SU-DHL-6 (cell line): ENCODE measurements around the gene COX10.

Experiments
- EZH2phosphoT487 ChIP-seq: fragments of 200-600 bp; sonication (generic), shearing (Covaris generic); conservative IDR thresholded peaks from 2 replicates; pipeline ENCODE4 v1.6.1; 2018; ENCODE audit warnings: mild to moderate bottlenecking, antibody characterized with exemption, low read length, moderate library complexity, mixed read lengths
- TF ChIP-seq, protein P1 (sequence below): fragments of 200-600 bp; sonication (generic); IDR thresholded peaks from one replicate; pipeline ENCODE4 v1.5.1; 2017; ENCODE audit warnings: antibody characterized with exemption, mild to moderate bottlenecking, low read length, moderate library complexity; ENCODE audit not compliant: insufficient read depth, poor library complexity, severe bottlenecking

DNA sequence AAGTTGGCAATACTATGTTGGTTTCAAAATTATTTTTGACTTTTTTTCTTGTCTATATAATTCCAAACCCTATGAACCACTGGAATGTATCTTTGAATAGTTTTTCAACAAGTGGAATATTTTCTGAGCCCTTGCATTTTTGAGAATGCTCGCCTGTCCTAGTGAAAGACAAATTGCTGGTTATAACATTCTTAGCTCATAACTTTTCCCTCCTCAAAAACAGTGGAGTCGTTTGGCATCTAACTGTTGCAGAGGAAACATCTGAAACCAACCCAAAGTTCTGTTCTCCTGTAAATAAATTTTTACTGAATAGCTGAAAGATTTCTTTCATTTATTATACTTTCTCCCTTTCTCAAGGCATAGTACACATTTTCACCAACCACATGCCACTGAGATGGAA, 11.3 kb upstream of the COX10 start:
- TF ChIP-seq, protein P1, sequence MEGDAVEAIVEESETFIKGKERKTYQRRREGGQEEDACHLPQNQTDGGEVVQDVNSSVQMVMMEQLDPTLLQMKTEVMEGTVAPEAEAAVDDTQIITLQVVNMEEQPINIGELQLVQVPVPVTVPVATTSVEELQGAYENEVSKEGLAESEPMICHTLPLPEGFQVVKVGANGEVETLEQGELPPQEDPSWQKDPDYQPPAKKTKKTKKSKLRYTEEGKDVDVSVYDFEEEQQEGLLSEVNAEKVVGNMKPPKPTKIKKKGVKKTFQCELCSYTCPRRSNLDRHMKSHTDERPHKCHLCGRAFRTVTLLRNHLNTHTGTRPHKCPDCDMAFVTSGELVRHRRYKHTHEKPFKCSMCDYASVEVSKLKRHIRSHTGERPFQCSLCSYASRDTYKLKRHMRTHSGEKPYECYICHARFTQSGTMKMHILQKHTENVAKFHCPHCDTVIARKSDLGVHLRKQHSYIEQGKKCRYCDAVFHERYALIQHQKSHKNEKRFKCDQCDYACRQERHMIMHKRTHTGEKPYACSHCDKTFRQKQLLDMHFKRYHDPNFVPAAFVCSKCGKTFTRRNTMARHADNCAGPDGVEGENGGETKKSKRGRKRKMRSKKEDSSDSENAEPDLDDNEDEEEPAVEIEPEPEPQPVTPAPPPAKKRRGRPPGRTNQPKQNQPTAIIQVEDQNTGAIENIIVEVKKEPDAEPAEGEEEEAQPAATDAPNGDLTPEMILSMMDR: no peak
- no peak for TF ChIP-seq EZH2phosphoT487
